GM19324 (cell line): ENCODE measurements around the gene CLCN1.

Source experiments
- ATAC-seq: cut with Tn5 transposase; IDR thresholded peaks from one replicate; pipeline ENCODE4 v1.9.1; 2021; ENCODE audit warnings: mild to moderate bottlenecking, moderate library complexity; ENCODE audit not compliant: unreplicated experiment, low FRiP score

CLCN1 gene

DNA sequence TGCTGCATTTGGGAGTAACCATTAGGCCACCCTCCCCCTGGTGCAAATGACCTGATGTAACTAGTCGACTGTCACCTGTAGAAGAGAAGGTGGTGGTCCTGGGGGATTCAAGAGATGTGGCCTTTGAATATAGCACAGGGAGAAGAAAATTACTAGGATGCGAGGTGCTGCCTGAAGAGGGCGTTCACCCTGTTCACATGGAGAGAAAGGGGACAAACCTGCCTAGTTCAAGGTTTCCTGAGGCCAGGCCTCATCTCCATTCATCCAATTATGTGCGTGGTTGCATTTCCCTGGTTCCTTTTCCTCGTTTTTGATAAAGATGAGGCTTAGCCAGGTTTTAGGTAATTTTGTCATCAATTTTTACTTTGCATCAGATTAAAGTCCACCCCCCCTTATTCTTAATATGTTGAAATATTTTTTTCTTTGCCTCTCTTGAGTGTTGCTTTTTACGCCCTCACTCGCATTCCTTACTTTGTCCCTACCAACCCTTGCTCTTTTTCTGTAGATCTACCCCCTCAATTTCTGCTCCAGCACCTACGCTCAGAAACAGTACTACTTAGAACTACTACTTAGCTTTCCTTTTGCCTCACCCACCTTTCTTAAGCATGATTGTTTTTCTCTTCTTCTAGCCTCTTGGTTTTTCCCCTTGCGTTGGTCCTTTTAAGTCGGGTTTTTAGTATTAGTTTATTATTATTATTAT, 13.7 kb downstream of the CLCN1 start:
- no peak for ATAC-seq

DNA sequence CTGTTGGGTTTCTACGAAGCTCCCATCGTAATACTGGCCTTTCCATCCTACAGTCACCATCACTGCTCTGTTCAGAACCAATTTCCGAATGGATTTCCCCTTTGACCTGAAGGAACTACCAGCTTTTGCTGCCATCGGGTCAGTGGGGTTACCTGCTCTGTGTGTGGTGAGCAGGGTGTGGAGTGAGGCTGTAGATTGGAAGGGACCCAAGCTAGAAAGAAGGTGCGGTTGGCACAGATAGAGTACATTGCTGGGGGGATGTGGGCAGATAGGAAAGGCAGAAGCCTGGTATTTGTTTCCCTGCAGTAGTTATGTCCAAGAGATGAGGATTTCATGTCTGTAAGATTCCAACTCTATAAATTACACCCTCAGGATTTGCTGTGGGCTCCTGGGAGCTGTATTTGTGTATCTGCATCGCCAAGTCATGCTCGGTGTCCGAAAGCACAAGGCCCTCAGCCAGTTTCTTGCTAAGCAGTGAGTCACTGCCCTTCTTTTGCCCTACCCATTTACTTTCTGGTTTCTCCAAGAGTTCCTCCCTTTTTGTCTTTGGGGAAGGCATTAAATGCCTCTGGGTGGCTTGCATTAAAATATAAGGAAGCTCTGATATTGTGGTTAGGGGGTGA, 15.4 kb downstream of the CLCN1 start:
- no peak for ATAC-seq

DNA sequence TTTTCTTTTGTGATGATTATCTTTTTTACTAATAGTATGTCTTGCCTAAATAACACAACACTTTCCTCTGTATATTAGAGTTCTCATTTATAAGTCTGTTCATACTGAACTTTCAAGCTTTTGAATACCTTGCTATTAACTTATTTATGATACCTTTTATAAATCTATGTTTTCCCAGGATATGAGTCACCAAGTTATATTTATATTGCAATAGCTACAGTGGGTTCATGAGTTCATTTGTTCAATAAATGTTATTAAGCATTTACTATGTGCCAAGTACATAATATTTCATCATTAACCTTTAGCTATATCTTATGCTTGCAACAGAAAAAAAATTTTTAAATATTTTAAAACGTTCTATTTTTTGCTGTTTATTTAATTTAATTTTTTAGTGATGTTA, 18.3 kb downstream of the CLCN1 start:
- no peak for ATAC-seq

DNA sequence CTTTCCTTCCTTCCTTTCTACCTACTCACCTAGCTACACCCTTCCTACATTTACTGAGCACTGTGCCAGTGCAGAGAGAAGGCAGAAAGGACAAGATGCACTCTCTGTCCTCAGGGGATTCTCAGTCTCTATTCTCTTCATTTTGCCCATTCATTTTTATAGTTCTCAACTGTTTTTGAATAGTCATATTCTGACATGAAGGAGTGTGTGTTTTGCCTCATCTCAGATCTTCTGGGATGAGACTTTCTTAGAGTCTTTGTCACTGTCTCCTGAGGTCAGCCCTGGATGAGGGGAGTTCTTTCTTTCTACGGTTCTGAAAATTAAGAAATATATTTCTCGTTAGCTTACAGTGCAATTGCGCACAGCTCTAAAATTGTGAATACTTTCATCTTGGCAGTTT, 21.3 kb downstream of the CLCN1 start:
- no peak for ATAC-seq

DNA sequence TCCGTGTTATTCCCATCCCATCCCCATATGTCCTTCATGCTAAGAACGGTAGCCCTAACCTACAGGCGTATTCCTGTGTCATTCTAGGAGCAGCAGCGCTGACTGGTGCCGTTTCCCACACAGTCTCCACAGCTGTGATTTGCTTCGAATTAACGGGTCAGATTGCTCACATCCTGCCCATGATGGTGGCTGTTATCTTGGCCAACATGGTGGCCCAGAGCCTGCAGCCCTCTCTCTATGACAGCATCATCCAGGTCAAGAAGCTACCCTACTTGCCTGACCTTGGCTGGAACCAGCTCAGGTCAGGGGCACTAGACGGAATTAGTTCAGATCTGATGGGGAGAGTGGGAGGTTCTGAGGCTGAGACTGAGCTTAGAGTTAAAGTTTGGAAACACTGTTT, 25.9 kb downstream of the CLCN1 start:
- no peak for ATAC-seq

DNA sequence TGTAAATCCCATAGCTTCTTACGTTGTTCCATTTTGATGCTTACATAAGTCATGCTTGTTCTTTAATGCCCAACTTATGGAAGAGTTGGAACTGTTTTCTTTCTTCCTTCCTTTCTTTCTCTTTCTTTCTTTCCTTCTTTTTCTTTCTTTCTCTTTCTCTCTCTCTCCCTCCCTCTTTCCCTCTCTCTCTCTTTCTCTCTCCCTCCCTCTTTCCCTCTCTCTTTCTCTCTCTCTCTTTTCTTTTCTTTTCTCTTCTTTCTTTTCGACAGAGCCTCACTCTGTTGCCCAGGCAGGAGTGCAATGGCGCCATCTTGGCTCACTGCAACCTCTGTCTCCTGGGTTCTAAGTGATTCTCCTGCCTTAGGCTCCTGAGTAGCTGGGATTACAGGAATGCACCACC, 27.7 kb downstream of the CLCN1 start:
- no peak for ATAC-seq

DNA sequence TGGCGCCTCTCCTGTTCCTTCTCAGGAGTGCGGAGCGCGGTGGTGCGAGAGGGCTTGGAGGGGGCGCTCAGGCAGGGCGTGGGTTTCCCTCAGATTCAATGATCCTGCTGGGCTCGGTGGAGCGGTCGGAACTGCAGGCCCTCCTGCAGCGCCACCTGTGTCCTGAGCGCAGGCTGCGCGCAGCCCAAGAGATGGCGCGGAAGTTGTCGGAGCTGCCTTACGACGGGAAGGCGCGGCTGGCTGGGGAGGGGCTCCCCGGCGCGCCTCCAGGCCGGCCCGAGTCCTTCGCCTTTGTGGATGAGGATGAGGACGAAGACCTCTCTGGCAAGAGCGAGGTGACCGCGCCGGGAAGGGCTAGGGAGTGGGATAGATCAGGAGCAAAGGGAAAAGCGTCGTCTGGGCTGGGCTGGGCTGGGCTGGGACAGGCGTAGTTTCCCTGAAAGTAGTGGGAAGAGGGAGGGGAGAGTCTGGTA, 29.6 kb downstream of the CLCN1 start:
- ATAC-seq = peak; percentile 68

DNA sequence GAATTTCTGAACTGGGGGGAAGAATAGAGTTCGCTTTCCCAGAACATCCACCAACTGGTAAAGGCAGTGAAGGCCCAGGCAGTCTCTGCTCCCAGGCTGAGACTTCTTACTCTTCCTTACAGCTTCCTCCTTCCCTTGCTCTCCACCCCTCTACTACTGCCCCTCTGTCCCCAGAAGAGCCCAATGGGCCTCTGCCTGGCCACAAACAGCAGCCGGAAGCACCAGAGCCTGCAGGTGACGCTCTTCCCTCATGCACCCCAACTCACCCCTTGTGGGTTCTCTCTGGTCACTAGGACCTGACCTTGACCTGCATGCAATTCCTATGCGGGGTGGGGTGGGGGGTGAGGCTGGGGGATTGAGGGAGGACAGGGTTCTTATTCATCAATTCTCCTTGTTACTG, 30.1 kb downstream of the CLCN1 start:
- no peak for ATAC-seq

DNA sequence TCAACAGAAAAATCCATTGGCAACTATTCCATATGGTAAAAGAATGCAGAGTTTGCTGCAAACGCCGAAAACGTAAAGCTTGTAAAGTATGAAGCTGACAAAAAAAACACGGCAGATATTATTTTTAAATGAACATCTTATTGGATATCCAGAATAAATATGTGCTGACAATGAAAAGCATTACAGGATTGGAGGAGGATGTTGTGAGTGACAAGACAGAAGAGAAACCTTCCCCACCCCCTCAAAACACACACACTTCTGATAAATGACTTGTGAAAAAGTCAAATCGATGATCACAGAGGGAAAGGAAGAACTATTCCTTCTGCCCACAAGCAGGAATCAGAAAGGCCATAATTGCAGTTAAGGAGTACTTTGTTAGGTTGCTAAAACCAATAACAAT, 32.0 kb downstream of the CLCN1 start:
- no peak for ATAC-seq

DNA sequence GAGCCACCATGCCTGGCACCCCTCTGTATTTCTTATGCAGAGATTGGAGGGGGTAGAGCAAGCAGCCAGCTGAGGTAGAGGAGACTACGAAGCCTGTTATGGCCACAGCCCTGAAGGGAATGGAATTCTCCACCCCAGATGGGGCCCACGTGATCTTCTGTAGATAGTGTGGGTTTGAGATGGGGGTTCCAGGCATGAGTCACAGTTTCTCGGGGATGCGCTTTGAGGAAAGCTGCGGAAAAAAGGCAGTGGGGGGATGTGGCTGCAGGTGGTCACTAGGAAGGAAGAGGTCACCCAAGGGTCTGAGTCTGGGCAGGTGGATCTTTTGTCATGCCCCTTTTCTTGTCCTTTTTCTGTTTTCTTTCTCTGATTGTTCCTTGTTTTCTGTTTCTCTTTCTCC, 35.1 kb downstream of the CLCN1 start:
- ATAC-seq = no peak

DNA sequence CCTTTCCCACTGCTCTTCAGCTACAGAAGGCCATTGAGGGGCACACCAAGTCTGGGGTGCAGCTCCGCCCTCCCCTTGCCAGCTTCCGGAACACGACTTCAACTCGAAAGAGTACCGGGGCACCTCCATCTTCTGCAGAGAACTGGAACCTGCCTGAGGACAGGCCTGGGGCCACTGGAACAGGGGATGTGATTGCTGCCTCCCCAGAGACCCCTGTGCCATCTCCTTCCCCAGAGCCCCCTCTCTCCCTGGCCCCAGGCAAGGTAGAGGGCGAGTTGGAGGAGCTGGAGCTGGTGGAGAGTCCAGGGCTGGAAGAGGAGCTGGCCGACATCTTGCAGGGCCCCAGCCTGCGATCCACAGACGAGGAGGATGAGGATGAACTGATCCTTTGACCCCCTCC, 35.7 kb downstream of the CLCN1 start:
- no peak for ATAC-seq

DNA sequence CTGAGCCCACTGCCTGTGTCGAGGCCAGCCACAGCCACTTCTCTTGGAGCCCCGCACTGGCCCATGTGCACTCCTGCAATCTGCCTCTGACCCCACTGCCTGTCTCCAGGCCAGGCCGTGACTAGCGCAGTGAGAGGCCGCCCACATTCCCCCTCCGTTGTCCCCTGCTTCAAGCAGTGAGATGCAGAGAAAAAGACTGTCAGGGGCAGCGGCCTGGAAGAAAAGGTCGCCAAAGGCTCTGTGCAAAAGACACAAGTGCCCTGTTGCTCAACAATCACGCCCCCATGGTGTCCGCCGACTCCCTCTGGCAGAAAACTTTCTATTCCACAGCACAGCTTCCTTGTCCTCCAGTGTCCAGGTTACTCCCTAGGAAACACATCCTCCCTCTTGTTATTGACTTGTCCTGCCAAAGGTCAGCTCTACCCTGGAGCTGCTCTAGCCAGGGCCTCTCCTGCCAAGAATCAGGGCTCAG, 36.7 kb downstream of the CLCN1 start:
- no peak for ATAC-seq

DNA sequence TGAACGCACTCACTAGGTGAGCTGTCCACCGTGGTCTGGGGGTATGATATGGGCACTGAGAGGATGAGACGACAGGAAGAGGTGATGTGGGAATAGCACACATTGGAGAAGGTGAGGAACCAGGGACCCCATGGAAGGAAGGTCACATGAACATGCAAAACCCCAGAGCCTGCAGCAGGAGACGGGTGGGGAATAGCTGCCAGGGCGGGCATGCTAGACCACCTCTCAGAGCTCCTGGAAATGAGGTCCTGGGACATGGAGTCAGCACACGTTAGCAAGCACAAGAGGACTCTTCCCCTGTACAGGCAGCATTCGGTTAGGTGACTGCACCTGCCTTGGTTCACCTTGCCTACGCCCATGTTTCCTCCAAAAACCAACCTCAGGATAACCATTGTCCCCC, 38.5 kb downstream of the CLCN1 start:
- ATAC-seq = no peak

DNA sequence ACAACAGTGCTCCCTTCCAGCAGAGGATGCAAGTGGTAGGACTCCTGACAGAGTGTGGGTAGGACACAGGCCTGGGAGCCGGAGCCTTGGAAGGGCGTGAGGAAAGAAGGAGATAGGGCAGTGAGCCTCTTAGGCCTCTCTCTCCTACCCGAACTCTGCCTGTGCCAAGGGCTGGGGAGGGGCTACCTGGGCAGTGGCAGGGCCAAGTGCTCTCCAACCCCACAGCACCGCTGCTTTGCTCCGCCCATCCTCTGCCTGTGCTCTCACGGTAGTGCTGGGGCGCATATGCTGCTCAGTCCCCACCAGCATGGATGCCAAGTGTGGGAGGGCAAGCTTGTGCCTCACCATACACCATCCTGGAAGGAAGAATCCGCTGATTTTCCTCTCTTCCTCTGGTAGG, 39.1 kb downstream of the CLCN1 start:
- ATAC-seq = no peak

DNA sequence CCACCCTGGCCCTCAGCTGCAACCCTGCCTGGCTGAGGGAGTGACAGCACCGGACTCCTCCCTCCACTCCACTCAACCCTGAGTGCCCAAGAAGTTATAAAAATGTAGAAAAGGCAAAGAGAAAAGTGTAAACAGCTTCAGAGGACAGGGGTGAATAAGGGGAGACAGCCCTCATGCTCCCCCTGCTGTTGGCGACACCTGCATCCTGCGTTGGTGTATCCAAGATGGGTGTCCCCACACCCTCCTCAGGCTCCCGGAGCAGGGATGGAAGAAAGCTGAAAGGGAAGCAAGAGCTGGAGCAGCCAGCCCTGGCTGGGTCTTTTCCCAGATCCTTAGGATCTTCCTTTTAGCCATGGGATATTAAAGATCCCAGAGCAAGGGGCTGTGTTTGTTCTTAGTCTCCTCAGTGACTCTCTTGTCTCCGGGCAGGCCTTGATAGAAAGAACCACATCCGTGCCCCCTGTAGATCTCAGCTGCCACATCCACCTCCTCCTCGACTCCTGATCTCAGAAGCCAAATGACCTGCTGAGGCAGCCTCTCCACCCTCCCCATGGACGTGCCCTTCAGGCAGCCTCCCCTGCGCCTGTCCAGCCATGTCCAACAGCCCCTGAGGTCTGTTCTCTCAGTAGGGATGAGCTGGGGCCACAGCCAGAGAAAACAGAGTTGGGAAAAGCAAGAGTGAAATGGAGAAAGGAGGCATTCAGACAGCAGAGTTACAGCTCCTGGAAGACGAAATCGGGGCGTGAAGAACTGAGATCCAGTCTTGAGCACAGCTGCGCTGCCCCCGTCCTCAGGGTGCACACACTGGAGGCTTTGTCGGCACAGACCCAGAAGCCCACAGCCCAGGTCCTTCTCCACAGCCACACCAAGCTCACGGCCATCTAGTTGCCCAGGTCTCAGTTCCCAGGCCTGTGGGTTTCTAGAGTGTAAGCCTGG, 39.8 kb downstream of the CLCN1 start:
- no peak for ATAC-seq

DNA sequence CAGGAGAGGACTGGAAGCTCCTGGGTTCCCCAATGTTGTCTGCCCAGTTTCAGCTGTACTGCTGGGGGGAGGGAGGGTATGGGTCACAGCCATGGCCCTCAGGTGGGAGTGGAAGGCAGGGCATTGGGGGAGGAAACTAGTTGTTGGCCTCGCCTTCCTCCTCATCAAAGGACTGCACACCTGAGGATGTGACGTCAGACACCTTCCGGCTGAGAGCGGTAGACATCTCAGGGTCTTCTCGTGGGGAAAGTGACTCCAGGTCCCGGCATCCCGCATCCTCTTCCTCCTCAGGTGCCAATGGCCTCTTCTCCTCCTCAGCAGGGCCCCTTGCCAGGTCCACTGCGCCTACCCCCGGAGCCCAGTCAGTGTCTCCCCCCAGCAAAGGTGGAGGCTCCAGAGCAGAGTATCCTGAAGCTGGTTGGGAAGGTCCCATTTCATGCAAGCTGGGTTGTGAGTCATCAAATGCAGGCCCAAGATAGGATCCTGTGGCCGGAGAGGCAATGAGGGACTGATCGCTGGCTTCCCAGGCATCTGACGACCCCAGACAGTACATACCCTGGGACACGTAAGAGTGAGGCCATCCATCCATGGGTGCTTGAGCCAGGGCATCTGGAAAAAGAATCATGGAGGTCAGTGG, 40.6 kb downstream of the CLCN1 start:
- no peak for ATAC-seq

DNA sequence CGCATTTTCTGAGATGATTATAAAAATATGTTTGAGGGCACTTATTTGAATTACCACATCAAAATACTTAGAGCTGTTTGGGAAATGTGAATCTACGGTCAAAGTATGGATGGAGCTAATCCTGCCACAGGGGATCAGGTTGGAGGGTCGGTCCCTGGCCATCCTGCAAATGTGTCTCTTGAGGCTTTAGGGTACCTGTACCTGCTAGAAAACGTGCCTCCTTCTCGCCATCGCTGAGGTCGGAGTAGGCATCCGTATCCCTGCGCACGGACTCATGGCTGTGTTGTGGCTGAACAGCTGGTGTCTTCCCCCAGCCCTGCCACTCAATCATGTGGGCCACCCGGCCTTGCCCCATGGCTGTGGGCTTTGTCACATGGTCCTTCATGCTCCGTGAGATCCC, 42.7 kb downstream of the CLCN1 start:
- ATAC-seq = no peak

DNA sequence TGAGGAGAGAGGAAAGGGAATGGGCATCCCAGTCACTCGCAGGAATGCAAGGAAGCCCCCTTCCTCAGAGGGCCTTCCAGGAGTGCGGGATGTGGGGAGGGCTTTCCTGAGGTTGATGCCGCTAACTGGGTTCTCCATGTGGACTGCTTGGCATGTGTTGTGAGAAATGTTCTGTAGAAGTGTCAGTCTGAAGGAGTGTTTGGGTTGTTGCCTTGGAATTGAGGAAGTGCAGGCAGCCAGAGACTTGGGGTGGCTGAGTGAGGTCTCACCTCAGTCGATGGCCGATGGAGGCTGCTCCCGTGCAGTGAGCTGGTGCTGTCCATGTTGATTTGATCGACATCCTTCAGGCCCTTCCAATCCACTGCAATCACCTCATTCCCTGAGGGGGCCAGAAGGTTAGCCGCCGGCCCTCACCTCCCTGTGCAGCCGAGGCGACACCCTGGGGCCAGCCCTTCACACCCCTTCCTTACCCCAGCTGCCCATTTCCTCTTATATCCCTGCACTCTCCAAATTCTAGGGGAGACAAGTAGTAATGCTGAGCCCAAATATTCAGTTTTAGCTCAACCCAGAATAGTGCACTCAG, 44.0 kb downstream of the CLCN1 start:
- ATAC-seq = no peak

DNA sequence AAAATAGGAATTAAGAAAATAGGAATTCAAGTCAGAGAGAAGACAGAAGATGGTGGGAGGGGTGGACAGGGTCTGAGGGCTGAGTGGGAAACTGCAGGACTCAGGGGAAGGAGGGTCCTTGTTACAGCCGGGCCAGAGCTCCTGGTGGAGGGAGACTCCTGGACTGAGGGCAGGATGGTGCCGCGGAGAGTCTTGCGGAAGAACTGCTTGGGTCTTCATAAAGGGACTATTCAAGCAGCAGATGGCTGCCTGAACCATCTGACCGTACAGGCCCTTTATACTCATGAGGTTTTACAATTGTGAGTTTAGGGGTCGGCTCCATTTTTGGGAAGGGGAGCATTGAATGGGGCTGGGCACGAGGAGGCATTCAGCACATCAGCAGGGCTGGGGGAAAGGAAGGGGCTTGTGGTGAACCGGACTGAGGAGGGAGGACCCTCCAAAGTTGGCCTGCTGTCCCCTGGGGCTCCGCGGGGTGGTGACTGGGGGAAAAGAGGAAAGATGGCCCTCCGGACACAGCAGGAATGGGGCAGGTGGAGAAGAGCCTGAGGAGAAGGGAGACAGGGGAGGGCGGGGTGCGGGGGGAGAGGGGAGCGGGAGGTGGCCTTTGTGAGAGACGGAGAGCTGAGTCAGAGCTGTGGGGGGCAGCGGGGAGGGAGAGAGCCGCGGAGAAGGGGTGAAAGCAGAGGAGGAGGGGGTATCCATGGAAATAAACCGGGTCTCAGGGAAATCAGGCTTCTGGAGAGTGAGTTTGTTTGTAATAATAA, 45.1 kb downstream of the CLCN1 start:
- no peak for ATAC-seq
